Activated T-helper 2 cell treated with anti-CD3 and anti-CD28 coated beads, Interferon-gamma antibody, Interleukin-2, Interleukin-4, amounts not matched to agents 10 μg/mL and 5 μg/mL and 100 μg/mL, durations not matched to agents 14 hours and 24 hours and 36 hours (primary cell): ENCODE data around the gene S1PR3. TPM values are rescaled to one million over a fixed set of nuclear protein-coding genes. Genes with fewer than 3 reads are reported as not detected.

Experiments
- DNase-seq: peaks from one replicate; pipeline ENCODE4 v3.0.0; 2021; ENCODE audit warnings: low spot score
- H3K27ac Mint-ChIP-seq: one replicate; pipeline ENCODE4 v1.8.0; 2021; ENCODE audit warnings: mixed read lengths
- H3K27me3 Mint-ChIP-seq: one replicate; pipeline ENCODE4 v1.8.0; 2021; ENCODE audit warnings: low read depth, mixed read lengths
- H3K36me3 Mint-ChIP-seq: one replicate; pipeline ENCODE4 v1.8.0; 2021; ENCODE audit warnings: low read depth, mixed read lengths
- H3K4me1 Mint-ChIP-seq: one replicate; pipeline ENCODE4 v1.8.0; 2021; ENCODE audit warnings: low read depth, mixed read lengths
- H3K4me3 Mint-ChIP-seq: one replicate; pipeline ENCODE4 v1.8.0; 2021; ENCODE audit warnings: low read depth, mild to moderate bottlenecking, moderate library complexity, mixed read lengths
- H3K9me3 Mint-ChIP-seq: one replicate; pipeline ENCODE4 v1.8.0; 2021; ENCODE audit warnings: mixed read lengths
- intact Hi-C: fragments of 100-400 bp; cut with micrococcal nuclease; formaldehyde crosslinking; loops from one replicate; pipeline ENCODE4 v1.15.1; 2023
- total RNA-seq: library from RNA; stranded (reverse); gene quantifications from 2 replicates; pipeline ENCODE4 v1.2.3, GENCODE V29; 2022

S1PR3 gene
- total RNA-seq, 1 donor from 2014 or later: 7.1 TPM

- DNase-seq: no peak
- H3K36me3 Mint-ChIP-seq: peaks cover 8% of the 10 kb centered on the region
- H3K4me3 Mint-ChIP-seq: no peak overlapping the region
- H3K9me3 Mint-ChIP-seq: peaks cover 7% of the 10 kb centered on the region
- H3K27ac Mint-ChIP-seq: peak overlapping the region; percentile 70
- H3K27me3 Mint-ChIP-seq: peaks cover 10% of the 10 kb centered on the region
- intact Hi-C loops: loop anchor here (2.0 to 10.0 kb wide), 3 partner anchors 33 to 683 kb away; no protein-coding TSS in a partner anchor
- H3K4me1 Mint-ChIP-seq: peaks cover 48% of the 10 kb centered on the region
Measured at GRCh38 chr9:88987661-88988060, 3.6 kb upstream of the S1PR3 start.

- intact Hi-C loops: loop anchor here (2.0 to 10.0 kb wide), 3 partner anchors 34 to 684 kb away; no protein-coding TSS in a partner anchor
- Mint-ChIP-seq H3K36me3 (peaks cover 11% of the 10 kb centered on the region), H3K27me3 (peaks cover 13% of the 10 kb centered on the region), H3K4me3 (peak overlapping the region; percentile 64), H3K27ac (peak overlapping the region; percentile 90), H3K4me1 (peaks cover 51% of the 10 kb centered on the region), H3K9me3 (peaks cover 3% of the 10 kb centered on the region)
- no peak for DNase-seq
Measured at GRCh38 chr9:88988796-88989641, 2.2 kb upstream of the S1PR3 start.

GRCh38 chr9:88990041-88990728 is 1.1 kb upstream of the S1PR3 start:
- DNase-seq: no peak
- H3K4me1 Mint-ChIP-seq: peaks cover 47% of the 10 kb centered on the region
- peaks cover 3% of the 10 kb centered on the region for H3K9me3 Mint-ChIP-seq
- no peak overlapping the region for H3K27ac Mint-ChIP-seq
- peak overlapping the region; percentile 56 for H3K4me3 Mint-ChIP-seq
- H3K36me3 Mint-ChIP-seq: peaks cover 7% of the 10 kb centered on the region
- H3K27me3 Mint-ChIP-seq: peaks cover 13% of the 10 kb centered on the region
- intact Hi-C loops: no loop called here

GRCh38 chr9:88990729-88991065 is 571 bp upstream of the S1PR3 start:
- Mint-ChIP-seq H3K4me1 (peaks cover 44% of the 10 kb centered on the region), H3K9me3 (peaks cover under 1% of the 10 kb centered on the region), H3K27me3 (peaks cover 13% of the 10 kb centered on the region), H3K4me3 (peak overlapping the region; percentile 56), H3K36me3 (peaks cover 7% of the 10 kb centered on the region), H3K27ac (no peak overlapping the region)
- intact Hi-C loops: no loop called here
- no peak for DNase-seq

DNA sequence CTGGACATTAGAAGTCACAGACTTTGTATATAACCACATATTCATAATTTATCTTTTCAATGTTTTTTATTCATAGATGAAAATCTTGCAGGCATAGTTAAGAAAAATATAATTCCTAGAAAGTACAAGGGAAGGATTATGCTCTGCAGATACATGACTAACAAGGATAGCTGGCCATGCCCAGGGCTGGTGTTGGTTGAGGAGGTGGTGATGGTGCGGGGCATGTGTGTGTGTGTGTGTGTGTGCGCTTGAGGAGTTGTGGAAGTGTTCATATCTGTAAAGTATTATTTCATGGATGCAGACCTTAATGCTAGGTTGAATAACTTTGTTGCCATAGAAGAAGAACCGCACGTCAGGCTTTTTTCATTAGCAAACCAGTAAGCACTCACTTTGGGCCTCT is 1.3 kb downstream of the S1PR3 start:
- H3K27ac Mint-ChIP-seq: no peak overlapping the region
- H3K27me3 Mint-ChIP-seq: peaks cover 13% of the 10 kb centered on the region
- H3K4me1 Mint-ChIP-seq: peaks cover 35% of the 10 kb centered on the region
- peaks cover 9% of the 10 kb centered on the region for H3K36me3 Mint-ChIP-seq
- no peak for DNase-seq
- intact Hi-C loops: no loop called here
- no peaks in the 10 kb centered on the region for H3K9me3 Mint-ChIP-seq
- peak overlapping the region; percentile 81 for H3K4me3 Mint-ChIP-seq

- H3K27ac Mint-ChIP-seq: no peak overlapping the region
- peaks cover 8% of the 10 kb centered on the region for H3K36me3 Mint-ChIP-seq
- no peaks in the 10 kb centered on the region for H3K9me3 Mint-ChIP-seq
- peaks cover 31% of the 10 kb centered on the region for H3K4me1 Mint-ChIP-seq
- intact Hi-C loops: no loop called here
- H3K4me3 Mint-ChIP-seq: no peak overlapping the region
- no peak for DNase-seq
- H3K27me3 Mint-ChIP-seq: peaks cover 13% of the 10 kb centered on the region
Measured at GRCh38 chr9:88993327-88993726, 2.1 kb downstream of the S1PR3 start.

- Mint-ChIP-seq H3K4me3 (no peak overlapping the region), H3K27ac (no peak overlapping the region), H3K36me3 (peaks cover 8% of the 10 kb centered on the region), H3K9me3 (no peaks in the 10 kb centered on the region), H3K27me3 (peaks cover 13% of the 10 kb centered on the region), H3K4me1 (peaks cover 25% of the 10 kb centered on the region)
- no peak for DNase-seq
- intact Hi-C loops: no loop called here
Measured at GRCh38 chr9:88993871-88994460, 2.7 kb downstream of the S1PR3 start.

- Mint-ChIP-seq H3K9me3 (no peaks in the 10 kb centered on the region), H3K27me3 (peaks cover 13% of the 10 kb centered on the region), H3K4me1 (peaks cover 18% of the 10 kb centered on the region), H3K36me3 (peaks cover 8% of the 10 kb centered on the region), H3K4me3 (no peak overlapping the region), H3K27ac (no peak overlapping the region)
- DNase-seq: no peak
- intact Hi-C loops: no loop called here
Measured at GRCh38 chr9:88994469-88995199, 3.4 kb downstream of the S1PR3 start.

DNA sequence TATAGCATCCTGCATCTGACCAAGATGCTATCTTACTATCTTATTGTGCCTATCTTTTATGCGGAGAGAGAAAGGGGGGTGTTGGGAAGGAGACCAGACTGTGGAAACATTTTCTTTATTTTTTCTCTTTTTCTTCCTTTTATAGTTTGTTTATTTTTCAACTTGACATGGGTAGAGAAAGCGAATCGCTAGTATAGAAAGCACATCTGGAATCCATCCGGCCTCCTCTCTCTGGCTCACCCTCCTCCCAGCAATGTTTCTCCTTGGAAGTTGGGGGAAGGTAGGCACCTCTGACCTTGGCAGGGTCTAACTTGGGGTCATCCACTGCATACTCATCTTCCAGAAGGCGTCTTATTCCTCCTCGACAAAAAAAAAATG is 3.9 kb downstream of the S1PR3 start:
- H3K4me3 Mint-ChIP-seq: no peak overlapping the region
- peaks cover 8% of the 10 kb centered on the region for H3K36me3 Mint-ChIP-seq
- no peak overlapping the region for H3K27ac Mint-ChIP-seq
- DNase-seq: no peak
- intact Hi-C loops: no loop called here
- no peaks in the 10 kb centered on the region for H3K9me3 Mint-ChIP-seq
- peaks cover 13% of the 10 kb centered on the region for H3K27me3 Mint-ChIP-seq
- peaks cover 15% of the 10 kb centered on the region for H3K4me1 Mint-ChIP-seq

DNA sequence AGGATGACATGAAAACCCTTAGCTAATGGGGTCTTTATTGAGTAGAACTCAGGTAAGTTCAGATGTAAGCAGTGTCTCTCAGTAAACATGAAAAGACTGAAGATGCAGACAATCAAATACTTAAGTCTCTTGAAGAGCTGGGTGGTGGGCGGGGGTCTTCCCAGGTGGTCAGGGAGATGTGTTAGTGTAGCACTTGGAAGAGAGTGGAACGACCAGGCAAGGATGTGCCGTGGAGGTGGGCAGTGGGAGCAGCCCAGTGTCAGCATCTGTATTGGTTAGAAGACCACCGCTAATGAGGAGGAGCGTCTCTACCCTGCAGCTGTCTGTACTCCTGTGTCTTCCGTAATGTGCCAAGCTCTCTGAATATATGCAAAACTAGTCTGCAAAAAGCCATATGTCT is 4.4 kb downstream of the S1PR3 start:
- DNase-seq: no peak
- peaks cover 13% of the 10 kb centered on the region for H3K27me3 Mint-ChIP-seq
- intact Hi-C loops: no loop called here
- no peak overlapping the region for H3K27ac Mint-ChIP-seq
- peaks cover 13% of the 10 kb centered on the region for H3K4me1 Mint-ChIP-seq
- H3K4me3 Mint-ChIP-seq: no peak overlapping the region
- peaks cover 8% of the 10 kb centered on the region for H3K36me3 Mint-ChIP-seq
- no peaks in the 10 kb centered on the region for H3K9me3 Mint-ChIP-seq

GRCh38 chr9:88996046-88996920 is 5.0 kb downstream of the S1PR3 start:
- intact Hi-C loops: no loop called here
- Mint-ChIP-seq H3K9me3 (no peaks in the 10 kb centered on the region), H3K27ac (no peak overlapping the region), H3K27me3 (peaks cover 13% of the 10 kb centered on the region), H3K4me1 (peaks cover 15% of the 10 kb centered on the region), H3K36me3 (peaks cover 8% of the 10 kb centered on the region), H3K4me3 (no peak overlapping the region)
- DNase-seq: no peak

DNA sequence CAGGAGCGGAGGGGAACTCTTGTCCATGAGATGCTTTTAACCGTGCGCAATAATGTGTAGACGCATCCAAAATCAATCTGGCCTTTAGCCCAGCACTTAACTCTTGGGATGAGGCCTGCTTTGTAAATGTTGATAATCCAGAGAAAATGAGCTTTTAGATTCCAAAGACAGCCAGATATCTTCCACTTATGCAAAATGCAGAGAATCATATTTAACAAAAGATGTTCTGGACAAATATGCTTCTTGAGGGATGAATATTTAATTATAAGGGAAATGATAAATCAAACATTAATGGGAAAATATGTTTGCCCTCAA is 5.6 kb downstream of the S1PR3 start:
- Mint-ChIP-seq H3K27me3 (peaks cover 11% of the 10 kb centered on the region), H3K9me3 (no peaks in the 10 kb centered on the region), H3K4me1 (peaks cover 12% of the 10 kb centered on the region), H3K36me3 (peaks cover 11% of the 10 kb centered on the region), H3K27ac (no peak overlapping the region), H3K4me3 (no peak overlapping the region)
- no peak for DNase-seq
- intact Hi-C loops: no loop called here
